Parathyroid adenoma (tissue), 2 donors: Measurements from ENCODE around the gene LRRFIP2.
A peak's percentile ranks its signal among the peaks of the same experiment; 100 is the strongest.

Experiments
- H2AFZ ChIP-seq: fragments of 300-600 bp; sonication (generic); one replicate; pipeline ENCODE4 v1.7.0; 2017; ENCODE audit warnings: antibody characterized with exemption, mild to moderate bottlenecking
- H3K27ac ChIP-seq: fragments of 300-600 bp; sonication (generic); one replicate; pipeline ENCODE4 v1.7.0; 2017
- H3K27me3 ChIP-seq: fragments of 300-600 bp; sonication (generic); one replicate; pipeline ENCODE4 v1.7.0; 2017; ENCODE audit warnings: low read length; ENCODE audit not compliant: control insufficient read depth, insufficient read depth
- H3K36me3 ChIP-seq: fragments of 300-600 bp; sonication (generic); one replicate; pipeline ENCODE4 v1.7.0; 2017; ENCODE audit warnings: low read length; ENCODE audit not compliant: control insufficient read depth, insufficient read depth
- H3K4me1 ChIP-seq: fragments of 300-600 bp; sonication (generic); one replicate; pipeline ENCODE4 v1.7.0; 2017; ENCODE audit warnings: control low read depth
- H3K4me2 ChIP-seq: fragments of 300-600 bp; sonication (generic); one replicate; pipeline ENCODE4 v1.7.0; 2017; ENCODE audit warnings: low read length
- H3K4me3 ChIP-seq: fragments of 300-600 bp; sonication (generic); one replicate; pipeline ENCODE4 v1.7.0; 2017; ENCODE audit warnings: low read depth, low read length
- H3K79me2 ChIP-seq: fragments of 300-600 bp; sonication (generic); one replicate; pipeline ENCODE4 v1.7.0; 2017; ENCODE audit warnings: control low read depth
- H3K9ac ChIP-seq: fragments of 300-600 bp; sonication (generic); one replicate; pipeline ENCODE4 v1.7.0; 2017; ENCODE audit warnings: mild to moderate bottlenecking
- H3K9me3 ChIP-seq: fragments of 300-600 bp; sonication (generic); one replicate; pipeline ENCODE4 v1.7.0; 2017; ENCODE audit warnings: low read length; ENCODE audit not compliant: control insufficient read depth
- TF ChIP-seq, protein P1 (sequence below): fragments of 300-600 bp; sonication (generic); IDR thresholded peaks from one replicate; pipeline ENCODE4 v1.7.0; 2017; ENCODE audit warnings: antibody characterized with exemption, mild to moderate bottlenecking
- donor health status: primary hyperparathyroidism.

LRRFIP2 gene

DNA sequence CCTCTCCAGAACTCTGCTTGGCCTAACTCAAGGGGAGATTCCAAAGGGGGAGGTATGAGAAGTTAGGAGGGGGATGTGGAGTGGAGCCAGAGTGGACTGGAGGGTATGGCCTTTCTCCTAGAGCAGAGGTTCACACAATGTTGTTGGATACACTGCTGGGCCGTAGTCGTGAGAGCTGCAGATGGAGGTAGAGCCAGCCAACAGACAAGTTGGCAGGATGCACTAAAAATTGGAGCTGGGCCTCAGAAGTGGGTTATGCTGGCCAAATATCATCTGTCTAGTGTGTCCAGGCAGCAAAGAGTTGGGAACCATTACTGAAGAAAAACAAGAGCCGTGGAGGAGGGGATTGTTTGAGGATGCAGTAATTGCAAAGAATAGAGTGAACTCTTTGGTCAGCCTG, 27.7 kb upstream of the LRRFIP2 start:
- Histone ChIP-seq H2AFZ (no peak overlapping the region), H3K4me1 (no peaks in the 10 kb centered on the region), H3K27me3 (no peaks in the 10 kb centered on the region), H3K9me3 (no peaks in the 10 kb centered on the region), H3K36me3 (no peaks in the 10 kb centered on the region), H3K4me2 (no peak overlapping the region), H3K27ac (no peak overlapping the region), H3K79me2 (no peaks in the 10 kb centered on the region), H3K9ac (no peak overlapping the region), H3K4me3 (no peak overlapping the region)
- TF ChIP-seq, protein P1, sequence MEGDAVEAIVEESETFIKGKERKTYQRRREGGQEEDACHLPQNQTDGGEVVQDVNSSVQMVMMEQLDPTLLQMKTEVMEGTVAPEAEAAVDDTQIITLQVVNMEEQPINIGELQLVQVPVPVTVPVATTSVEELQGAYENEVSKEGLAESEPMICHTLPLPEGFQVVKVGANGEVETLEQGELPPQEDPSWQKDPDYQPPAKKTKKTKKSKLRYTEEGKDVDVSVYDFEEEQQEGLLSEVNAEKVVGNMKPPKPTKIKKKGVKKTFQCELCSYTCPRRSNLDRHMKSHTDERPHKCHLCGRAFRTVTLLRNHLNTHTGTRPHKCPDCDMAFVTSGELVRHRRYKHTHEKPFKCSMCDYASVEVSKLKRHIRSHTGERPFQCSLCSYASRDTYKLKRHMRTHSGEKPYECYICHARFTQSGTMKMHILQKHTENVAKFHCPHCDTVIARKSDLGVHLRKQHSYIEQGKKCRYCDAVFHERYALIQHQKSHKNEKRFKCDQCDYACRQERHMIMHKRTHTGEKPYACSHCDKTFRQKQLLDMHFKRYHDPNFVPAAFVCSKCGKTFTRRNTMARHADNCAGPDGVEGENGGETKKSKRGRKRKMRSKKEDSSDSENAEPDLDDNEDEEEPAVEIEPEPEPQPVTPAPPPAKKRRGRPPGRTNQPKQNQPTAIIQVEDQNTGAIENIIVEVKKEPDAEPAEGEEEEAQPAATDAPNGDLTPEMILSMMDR = no peak

DNA sequence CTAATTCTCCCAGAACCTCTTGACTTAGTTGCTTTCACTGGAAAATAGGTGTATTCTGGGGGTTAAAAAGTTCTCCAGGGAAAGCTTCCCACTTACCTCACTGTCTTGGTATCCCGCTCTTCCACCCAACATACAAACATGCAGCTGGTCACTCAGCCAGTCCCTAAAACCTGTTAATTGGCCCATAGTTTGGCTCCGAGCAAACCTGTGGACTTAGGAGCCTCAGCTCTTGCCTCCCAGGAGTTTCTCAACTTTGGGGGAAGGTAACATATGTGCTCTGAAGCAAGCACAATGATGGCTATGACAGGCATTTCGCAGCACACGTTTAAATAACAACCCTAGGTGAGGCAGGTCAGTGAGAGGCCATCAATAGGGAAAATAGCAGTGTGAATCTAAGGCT, 25.8 kb upstream of the LRRFIP2 start:
- Histone ChIP-seq H3K4me3 (no peak overlapping the region), H3K27me3 (no peaks in the 10 kb centered on the region), H3K9ac (no peak overlapping the region), H3K36me3 (no peaks in the 10 kb centered on the region), H3K4me1 (no peaks in the 10 kb centered on the region), H3K79me2 (no peaks in the 10 kb centered on the region), H3K9me3 (no peaks in the 10 kb centered on the region), H2AFZ (no peak overlapping the region), H3K27ac (no peak overlapping the region), H3K4me2 (no peak overlapping the region)
- TF ChIP-seq, protein P1 = no peak

DNA sequence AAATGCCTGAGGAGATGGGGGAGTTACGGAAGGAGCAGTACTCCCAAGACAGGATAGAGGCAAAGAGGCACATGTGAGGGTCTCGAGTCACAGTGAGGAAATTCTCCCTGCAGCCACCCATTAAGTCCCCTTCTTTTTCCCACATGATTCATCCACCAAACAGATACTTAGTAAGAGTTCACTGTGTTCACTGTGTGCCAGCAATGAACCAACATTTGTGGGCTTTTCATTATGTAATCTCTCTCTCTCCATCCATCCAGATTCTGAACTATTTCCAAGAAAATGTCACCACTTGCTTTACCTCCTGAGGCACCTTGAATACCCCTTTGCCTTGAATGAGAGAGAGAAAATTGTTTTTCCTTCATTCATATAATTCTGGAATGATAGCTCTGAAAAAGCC, 24.6 kb upstream of the LRRFIP2 start:
- Histone ChIP-seq H3K27me3 (no peaks in the 10 kb centered on the region), H3K9ac (no peak overlapping the region), H3K36me3 (no peaks in the 10 kb centered on the region), H2AFZ (no peak overlapping the region), H3K79me2 (no peaks in the 10 kb centered on the region), H3K27ac (no peak overlapping the region), H3K4me1 (no peaks in the 10 kb centered on the region), H3K9me3 (no peaks in the 10 kb centered on the region), H3K4me3 (no peak overlapping the region), H3K4me2 (no peak overlapping the region)
- TF ChIP-seq, protein P1 = no peak

DNA sequence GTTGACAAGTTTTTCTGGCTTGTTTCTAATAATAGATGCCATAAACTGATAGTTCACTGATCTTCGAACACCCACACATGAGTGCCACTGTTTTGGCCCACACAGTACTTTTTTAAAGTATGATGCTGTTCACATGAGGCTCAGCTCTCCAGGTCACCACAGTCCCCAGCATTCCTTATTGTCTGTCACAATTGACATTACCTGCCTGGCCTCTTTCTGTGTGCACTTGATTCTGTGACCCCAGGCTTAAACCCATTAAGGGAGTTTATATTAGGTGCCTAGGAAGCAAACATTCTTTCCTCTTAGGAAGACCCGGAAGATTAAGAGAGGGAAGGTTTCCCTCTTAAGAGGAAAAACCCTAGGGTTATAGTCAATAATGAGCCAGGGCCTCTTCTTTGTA, 24.2 kb upstream of the LRRFIP2 start:
- no peak overlapping the region for H3K4me2 ChIP-seq
- no peaks in the 10 kb centered on the region for H3K36me3 ChIP-seq
- H3K9ac ChIP-seq = no peak overlapping the region
- TF ChIP-seq, protein P1 = no peak
- no peaks in the 10 kb centered on the region for H3K79me2 ChIP-seq
- H3K4me3 ChIP-seq = no peak overlapping the region
- H3K27ac ChIP-seq = no peak overlapping the region
- H2AFZ ChIP-seq = no peak overlapping the region
- no peaks in the 10 kb centered on the region for H3K27me3 ChIP-seq
- no peaks in the 10 kb centered on the region for H3K4me1 ChIP-seq
- H3K9me3 ChIP-seq = no peaks in the 10 kb centered on the region

DNA sequence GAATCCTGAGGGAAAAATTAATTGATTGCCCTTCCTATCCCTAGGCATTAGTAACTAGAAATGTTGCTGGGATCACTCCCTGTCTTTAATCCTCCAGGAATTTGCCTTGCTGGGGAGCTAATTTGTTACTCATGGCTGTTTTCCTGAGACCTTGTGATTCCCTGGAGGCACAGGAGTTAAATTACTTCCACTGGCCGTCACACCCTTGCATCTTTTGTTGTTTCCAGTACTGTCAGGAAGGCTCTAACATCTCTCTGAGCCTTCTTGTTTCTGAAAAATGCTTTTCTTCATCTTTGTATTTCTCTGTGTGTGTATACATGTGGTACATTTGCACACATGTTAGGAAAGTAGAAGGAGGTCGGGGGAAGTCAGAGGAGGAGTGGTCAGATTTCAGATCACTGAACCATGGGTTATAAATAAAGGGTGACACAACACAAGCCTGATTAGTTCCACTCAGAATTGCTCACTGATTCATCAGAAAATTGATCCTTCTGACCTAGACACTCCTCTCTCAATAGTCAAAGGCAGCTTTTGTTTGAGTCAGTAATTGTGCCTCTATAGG, 23.5 kb upstream of the LRRFIP2 start:
- Histone ChIP-seq H3K27me3 (no peaks in the 10 kb centered on the region), H2AFZ (peak overlapping the region; percentile 46), H3K9ac (no peak overlapping the region), H3K4me3 (no peak overlapping the region), H3K4me2 (no peak overlapping the region), H3K27ac (no peak overlapping the region), H3K4me1 (no peaks in the 10 kb centered on the region), H3K9me3 (no peaks in the 10 kb centered on the region), H3K79me2 (no peaks in the 10 kb centered on the region), H3K36me3 (no peaks in the 10 kb centered on the region)
- TF ChIP-seq, protein P1 = no peak
